Iris pigment epithelial cell (primary cell): ENCODE results near the gene KCNMB3.

Source experiments
- DNase-seq: peaks from one replicate; pipeline ENCODE4 v3.0.0-alpha.2; 2011; ENCODE audit warnings: low read depth

The KCNMB3 gene

GRCh38 chr3:179194931-179195330 lies 56.0 kb downstream of the KCNMB3 start:
- no peak for DNase-seq
